Testis (tissue), 3 donors: ENCODE data around the gene FGF8. TPM values are rescaled to one million over a fixed set of nuclear protein-coding genes. Genes with fewer than 3 reads are reported as not detected.

Experiments used
- DNase-seq: peaks from one replicate; pipeline ENCODE4 v3.0.0-alpha.2; 2019
- H3K27ac ChIP-seq, 2 donors: fragments of 200-600 bp; sonication (generic); one replicate each; pipeline ENCODE4 v1.5.1; 2019
- H3K27me3 ChIP-seq: fragments of 200-600 bp; sonication (generic); one replicate; pipeline ENCODE4 v1.5.1; 2019
- H3K36me3 ChIP-seq: fragments of 200-600 bp; sonication (generic); one replicate; pipeline ENCODE4 v1.5.1; 2017; ENCODE audit warnings: low read depth; ENCODE audit errors: missing control alignments
- H3K4me1 ChIP-seq: fragments of 200-600 bp; sonication (generic); one replicate; pipeline ENCODE4 v1.5.1; 2019
- H3K4me3 ChIP-seq, 2 donors: fragments of 200-600 bp; sonication (generic); one replicate each; pipeline ENCODE4 v1.5.1; 2017 to 2019
- H3K9me3 ChIP-seq: fragments of 200-600 bp; sonication (generic); one replicate; pipeline ENCODE4 v1.5.1; 2017
- CTCF ChIP-seq, 3 experiments: fragments of 450-650 bp in 2 of 3; fragments of 200-600 bp in 1 of 3; sonication (generic) in 1 of 3; IDR thresholded peaks; one replicate each; pipeline ENCODE4 v1.5.1; 2016 to 2019; ENCODE audit warnings: antibody characterized with exemption in 3 of 3, mild to moderate bottlenecking in 2 of 3, moderate library complexity in 1 of 3
- POLR2A ChIP-seq: fragments of 450-650 bp; IDR thresholded peaks from one replicate; pipeline ENCODE4 v1.6.1; 2017; ENCODE audit warnings: antibody characterized with exemption, mild to moderate bottlenecking, moderate library complexity
- WGBS, 2 donors: methylation state at CpG; one replicate each; pipeline ENCODE4 v1.1.5; 2018; 5-methylcytosine and 5-hydroxymethylcytosine counted together
- intact Hi-C: fragments of 100-400 bp; cut with DNase I; formaldehyde crosslinking; loops from one replicate; pipeline ENCODE4 v1.15.1; 2023; ENCODE audit warnings: low total_unique reads
- polyA plus RNA-seq: library from polyadenylated mRNA; stranded (reverse); fragments of 350-450 nt; fragmentation: Illumina TruSeq; extraction: RNeasy Lipid Tissue Mini Kit (QIAGEN cat#74804); gene quantifications from one replicate; pipeline ENCODE4 v1.2.3, GENCODE V29; 2014; ENCODE audit warnings: low read depth, low replicate concordance; ENCODE audit not compliant: insufficient read depth
- total RNA-seq, 2 donors: library from RNA; depleted of rRNA; stranded (reverse); fragments of >200 nt; gene quantifications; one replicate each; pipeline ENCODE4 v1.2.3, GENCODE V29; 2016

Gene FGF8
- total and polyA plus RNA-seq, 3 donors from 2014 or later = 0.41 to 1.1 TPM; not detected in 1

GRCh38 chr10:101724446-101724845, 51.5 kb downstream of the FGF8 start:
- H3K9me3 ChIP-seq = no peaks in the 10 kb centered on the region
- WGBS, 2 donors = 72 to 79% methylated on average over 2 of the region's 2 CpGs
- no peaks in the 10 kb centered on the region for H3K36me3 ChIP-seq
- H3K27ac ChIP-seq = no peak overlapping the region
- no peak overlapping the region for H3K4me3 ChIP-seq
- no peak for TF ChIP-seq CTCF (IDR thresholded peaks at IDR 0.05)
- TF ChIP-seq POLR2A = no peak
- no peak for DNase-seq
- no peaks in the 10 kb centered on the region for H3K27me3 ChIP-seq
- intact Hi-C loops = no loop called here
- no peaks in the 10 kb centered on the region for H3K4me1 ChIP-seq

DNA sequence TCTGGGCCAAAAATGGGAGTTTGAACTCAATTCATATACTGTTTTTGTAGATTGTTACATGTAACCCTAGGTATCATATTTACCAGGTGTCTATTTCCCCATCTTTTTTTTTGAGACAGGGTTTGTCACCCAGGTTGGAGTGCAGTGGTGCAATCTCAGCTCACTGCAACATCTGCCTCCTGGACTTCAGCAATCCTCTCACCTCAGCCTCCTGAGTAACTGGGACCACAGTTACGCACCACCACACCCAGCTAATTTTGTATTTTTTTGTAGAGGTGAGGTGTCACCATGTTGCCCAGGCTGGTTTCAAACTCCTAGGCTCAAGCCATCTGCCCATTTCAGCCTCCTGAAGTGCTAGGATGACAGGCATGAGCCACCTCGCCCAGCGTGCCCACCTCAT, 52.7 kb downstream of the FGF8 start:
- Histone ChIP-seq H3K4me3 (no peak overlapping the region), H3K27me3 (no peaks in the 10 kb centered on the region), H3K9me3 (no peaks in the 10 kb centered on the region), H3K4me1 (no peaks in the 10 kb centered on the region), H3K36me3 (no peaks in the 10 kb centered on the region), H3K27ac (no peak overlapping the region)
- no peak for TF ChIP-seq CTCF (IDR thresholded peaks at IDR 0.05)
- no peak for TF ChIP-seq POLR2A
- WGBS, 2 donors = 91 to 100% methylated on average over 3 of the region's 3 CpGs
- intact Hi-C loops = no loop called here
- no peak for DNase-seq

DNA sequence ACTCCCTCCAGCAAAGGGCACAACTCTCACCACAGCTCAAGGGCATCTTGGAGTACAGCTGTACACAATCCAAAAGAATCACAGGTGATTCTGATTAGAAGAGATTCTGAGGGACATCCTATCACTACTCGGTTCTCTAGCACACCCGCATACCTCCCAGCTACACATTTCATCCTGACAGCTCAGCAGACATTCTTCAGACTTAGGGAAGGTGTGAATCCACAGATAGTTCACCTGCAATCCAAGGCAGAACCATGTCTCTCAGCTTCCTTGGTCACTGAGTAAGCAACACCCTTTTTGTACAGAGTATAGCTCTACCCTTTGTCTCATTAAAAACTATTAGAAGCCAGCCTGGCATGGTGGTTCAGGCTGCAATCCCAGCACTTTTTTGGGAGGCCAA, 54.1 kb downstream of the FGF8 start:
- no peak for TF ChIP-seq POLR2A
- no peak for TF ChIP-seq CTCF (IDR thresholded peaks at IDR 0.05)
- WGBS, 2 donors = 51 to 91% methylated on average over 2 of the region's 2 CpGs
- no peaks in the 10 kb centered on the region for H3K4me1 ChIP-seq
- H3K4me3 ChIP-seq = no peak overlapping the region
- no peak overlapping the region for H3K27ac ChIP-seq
- intact Hi-C loops = no loop called here
- H3K36me3 ChIP-seq = no peaks in the 10 kb centered on the region
- DNase-seq = no peak
- H3K27me3 ChIP-seq = no peaks in the 10 kb centered on the region
- no peaks in the 10 kb centered on the region for H3K9me3 ChIP-seq

- WGBS, 2 donors = 91 to 93% methylated on average over 6 of the region's 6 CpGs
- no peaks in the 10 kb centered on the region for H3K4me1 ChIP-seq
- no peak for DNase-seq
- no peak overlapping the region for H3K27ac ChIP-seq
- H3K27me3 ChIP-seq = no peaks in the 10 kb centered on the region
- no peaks in the 10 kb centered on the region for H3K36me3 ChIP-seq
- TF ChIP-seq CTCF (IDR thresholded peaks at IDR 0.05) (no peak), POLR2A (no peak)
- H3K4me3 ChIP-seq = no peak overlapping the region
- intact Hi-C loops = no loop called here
- H3K9me3 ChIP-seq = no peaks in the 10 kb centered on the region
Observed at GRCh38 chr10:101720606-101721230, 55.2 kb downstream of the FGF8 start.

Other genes starting within 250 kb of the FGF8 start
- 10 to 100 TPM; 50.3 to 53.5 TPM for gene POLL, start 187.9 kb downstream of the FGF8 start, total RNA-seq
- 93.1 TPM for gene POLL, start 187.9 kb downstream of the FGF8 start, polyA plus RNA-seq
- gene DPCD, start 187.8 kb downstream of the FGF8 start, total RNA-seq = 10 to 100 TPM; 70.9 to 87.6 TPM
- 267 TPM for gene DPCD, start 187.8 kb downstream of the FGF8 start, polyA plus RNA-seq
- gene FBXW4, start 80.9 kb downstream of the FGF8 start, total RNA-seq = 10 to 100 TPM; 62.5 to 76.1 TPM
- gene FBXW4, start 80.9 kb downstream of the FGF8 start, polyA plus RNA-seq = 49.0 TPM
- gene NPM3, start 7.3 kb upstream of the FGF8 start, total RNA-seq = 10 to 100 TPM; 38.9 to 64.5 TPM
- gene NPM3, start 7.3 kb upstream of the FGF8 start, polyA plus RNA-seq = 40.9 TPM
- gene OGA, start 42.3 kb upstream of the FGF8 start, total RNA-seq = 100 to 1,000 TPM; 161 to 215 TPM
- 93.3 TPM for gene OGA, start 42.3 kb upstream of the FGF8 start, polyA plus RNA-seq
- 1 to 10 TPM; 5.6 to 6.8 TPM for gene KCNIP2, start 67.7 kb upstream of the FGF8 start, total RNA-seq
- 5.1 TPM for gene KCNIP2, start 67.7 kb upstream of the FGF8 start, polyA plus RNA-seq